CMK (cell line): ENCODE data around the gene TRIM16.
A peak's percentile ranks its signal among the peaks of the same experiment; 100 is the strongest.
"Not testable (repeated sequence)": the region's sequence is repeated elsewhere in the genome, so short reads cannot be mapped to it uniquely, and the experiment has no call there.

Experiments used
- DNase-seq: peaks from one replicate; pipeline ENCODE4 v3.0.0-alpha.2; 2010; ENCODE audit warnings: low read depth

The TRIM16 gene

GRCh38 chr17:15683824-15684478 lies at the start of gene TRIM16:
Gene TRIM16, minus strand, starts transcription at chr17:15684311. Its CDS starts 32,702 bp downstream, at chr17:15651609.
- peak; percentile 27 for DNase-seq

- DNase-seq, result not testable (repeated sequence)
These were observed 49.2 kb upstream of the TRIM16 start for GRCh38 chr17:15733174-15733789.

- not testable (repeated sequence) for DNase-seq
These were observed 47.8 kb upstream of the TRIM16 start, which contains the start of gene TBC1D26 for GRCh38 chr17:15731900-15732299. Gene TBC1D26, plus strand, starts transcription at chr17:15732283. Its CDS starts 3,066 bp downstream, at chr17:15735349.

GRCh38 chr17:15730535-15730934 lies 46.4 kb upstream of the TRIM16 start:
- not testable (repeated sequence) for DNase-seq

GRCh38 chr17:15716601-15717563 lies 32.8 kb upstream of the TRIM16 start:
- not testable (repeated sequence) for DNase-seq

- not testable (repeated sequence) for DNase-seq
These were observed 24.8 kb upstream of the TRIM16 start for GRCh38 chr17:15708879-15709278.

GRCh38 chr17:15704813-15705212 lies 20.7 kb upstream of the TRIM16 start:
- not testable (repeated sequence) for DNase-seq

- DNase-seq, result not testable (repeated sequence)
These were observed 20.1 kb upstream of the TRIM16 start for GRCh38 chr17:15704239-15704638.

GRCh38 chr17:15699937-15700336 lies 15.8 kb upstream of the TRIM16 start:
- DNase-seq, result not testable (repeated sequence)

- DNase-seq, result peak; percentile 97
These were observed 15.4 kb upstream of the TRIM16 start, which contains the start of gene ZNF286A for GRCh38 chr17:15699413-15699924. Gene ZNF286A, plus strand, starts transcription at chr17:15699752. Its CDS starts 578 bp downstream, at chr17:15700330.

GRCh38 chr17:15698967-15699366 lies 14.9 kb upstream of the TRIM16 start:
- not testable (repeated sequence) for DNase-seq

- DNase-seq, result not testable (repeated sequence)
These were observed 3.4 kb upstream of the TRIM16 start for GRCh38 chr17:15687494-15687893.

- DNase-seq, result not testable (repeated sequence)
These were observed 976 bp downstream of the TRIM16 start for GRCh38 chr17:15683135-15683534.

GRCh38 chr17:15675991-15676390 lies 8.1 kb downstream of the TRIM16 start:
- DNase-seq, result not testable (repeated sequence)

GRCh38 chr17:15674640-15675039 lies 9.5 kb downstream of the TRIM16 start:
- not testable (repeated sequence) for DNase-seq

- not testable (repeated sequence) for DNase-seq
These were observed 14.6 kb downstream of the TRIM16 start for GRCh38 chr17:15669526-15669925.

- DNase-seq, result no peak
These were observed 20.4 kb downstream of the TRIM16 start for GRCh38 chr17:15663691-15664090.

GRCh38 chr17:15663176-15663575 lies 20.9 kb downstream of the TRIM16 start:
- DNase-seq, result no peak

- no peak for DNase-seq
These were observed 21.4 kb downstream of the TRIM16 start for GRCh38 chr17:15662681-15663080.

- no peak for DNase-seq
These were observed 24.0 kb downstream of the TRIM16 start for GRCh38 chr17:15660077-15660476.

GRCh38 chr17:15659663-15660062 lies 24.4 kb downstream of the TRIM16 start:
- no peak for DNase-seq

GRCh38 chr17:15659236-15659635 lies 24.9 kb downstream of the TRIM16 start:
- no peak for DNase-seq
